ENCODE data around the gene METTL9.

The METTL9 gene

GRCh38 chr16:21663889-21664647, 64.7 kb downstream of the METTL9 start, which contains the start of gene OTOA:
Gene OTOA, plus strand, starts transcription at chr16:21663968. Its CDS starts 14,547 bp downstream, at chr16:21678515.
- ChIA-PET CTCF (no interaction called here), POLR2A (no interaction called here)
- no peaks in the 10 kb centered on the region for H3K9me3 ChIP-seq (ENCODE audit: control insufficient read depth, insufficient read depth, low read depth, low read length)
- no peaks in the 10 kb centered on the region; a peak in 1 of 3 replicates for H3K36me3 ChIP-seq (ENCODE audit: control insufficient read depth in 2 of 2, insufficient read depth in 1 of 2, low read length in 2 of 2)
- H3K4me1 ChIP-seq (ENCODE audit: control insufficient read depth, insufficient read depth, low read length): peaks cover 6% of the 10 kb centered on the region; the same call in 1 of the 2 replicates
- no peak within 1 kb of the TSS for H3K4me3 ChIP-seq (ENCODE audit: low read depth, low read length)
- H3K27ac ChIP-seq (ENCODE audit: extremely low read depth, low read depth, low read length): no peak within 1 kb of the TSS
- no peak for TF ChIP-seq ZNF658 (tag by site-specific recombination; IDR thresholded peaks at IDR 0.05)
- no peak for TF ChIP-seq ZNF140 (tag by site-specific recombination; IDR thresholded peaks at IDR 0.05)
- no peak for TF ChIP-seq ZBTB7A (tag by site-specific recombination; IDR thresholded peaks at IDR 0.05; ENCODE audit: low read depth)
- TF ChIP-seq ZNF121 (tag by site-specific recombination; IDR thresholded peaks at IDR 0.05): no peak
- no peak for TF ChIP-seq ZFP37 (tag by site-specific recombination; IDR thresholded peaks at IDR 0.05)
- TF ChIP-seq ZNF398 (tag by site-specific recombination; IDR thresholded peaks at IDR 0.05): no peak
- TF ChIP-seq ZNF521 (tag by site-specific recombination; IDR thresholded peaks at IDR 0.05): no peak
- TF ChIP-seq ZNF133 (tag by site-specific recombination; IDR thresholded peaks at IDR 0.05): no peak
- TF ChIP-seq SP3 (tag by site-specific recombination; IDR thresholded peaks at IDR 0.05): no peak
- no peak for TF ChIP-seq ZNF791 (tag by site-specific recombination; IDR thresholded peaks at IDR 0.05)

- peaks cover 6% of the 10 kb centered on the region; the same call in 1 of the 2 replicates for H3K4me1 ChIP-seq (ENCODE audit: control insufficient read depth, insufficient read depth, low read length)
- H3K9me3 ChIP-seq (ENCODE audit: control insufficient read depth, insufficient read depth, low read depth, low read length): no peaks in the 10 kb centered on the region
- H3K27ac ChIP-seq (ENCODE audit: extremely low read depth, low read depth, low read length): no peak overlapping the region
- CTCF ChIA-PET: interaction anchor here (1.2 kb wide), 1 partner anchor 8 kb away, joined by 5 read pairs; no protein-coding TSS in a partner anchor
- H3K4me3 ChIP-seq (ENCODE audit: low read depth, low read length): no peak overlapping the region
- H3K36me3 ChIP-seq (ENCODE audit: control insufficient read depth in 2 of 2, insufficient read depth in 1 of 2, low read length in 2 of 2): no peaks in the 10 kb centered on the region
- POLR2A ChIA-PET: no interaction called here
- TF ChIP-seq, protein P1, sequence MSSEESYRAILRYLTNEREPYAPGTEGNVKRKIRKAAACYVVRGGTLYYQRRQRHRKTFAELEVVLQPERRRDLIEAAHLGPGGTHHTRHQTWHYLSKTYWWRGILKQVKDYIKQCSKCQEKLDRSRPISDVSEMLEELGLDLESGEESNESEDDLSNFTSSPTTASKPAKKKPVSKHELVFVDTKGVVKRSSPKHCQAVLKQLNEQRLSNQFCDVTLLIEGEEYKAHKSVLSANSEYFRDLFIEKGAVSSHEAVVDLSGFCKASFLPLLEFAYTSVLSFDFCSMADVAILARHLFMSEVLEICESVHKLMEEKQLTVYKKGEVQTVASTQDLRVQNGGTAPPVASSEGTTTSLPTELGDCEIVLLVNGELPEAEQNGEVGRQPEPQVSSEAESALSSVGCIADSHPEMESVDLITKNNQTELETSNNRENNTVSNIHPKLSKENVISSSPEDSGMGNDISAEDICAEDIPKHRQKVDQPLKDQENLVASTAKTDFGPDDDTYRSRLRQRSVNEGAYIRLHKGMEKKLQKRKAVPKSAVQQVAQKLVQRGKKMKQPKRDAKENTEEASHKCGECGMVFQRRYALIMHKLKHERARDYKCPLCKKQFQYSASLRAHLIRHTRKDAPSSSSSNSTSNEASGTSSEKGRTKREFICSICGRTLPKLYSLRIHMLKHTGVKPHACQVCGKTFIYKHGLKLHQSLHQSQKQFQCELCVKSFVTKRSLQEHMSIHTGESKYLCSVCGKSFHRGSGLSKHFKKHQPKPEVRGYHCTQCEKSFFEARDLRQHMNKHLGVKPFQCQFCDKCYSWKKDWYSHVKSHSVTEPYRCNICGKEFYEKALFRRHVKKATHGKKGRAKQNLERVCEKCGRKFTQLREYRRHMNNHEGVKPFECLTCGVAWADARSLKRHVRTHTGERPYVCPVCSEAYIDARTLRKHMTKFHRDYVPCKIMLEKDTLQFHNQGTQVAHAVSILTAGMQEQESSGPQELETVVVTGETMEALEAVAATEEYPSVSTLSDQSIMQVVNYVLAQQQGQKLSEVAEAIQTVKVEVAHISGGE (tag by site-specific recombination; conservative IDR thresholded peaks at IDR 0.05; ENCODE audit: low read depth): peak; percentile 59
- TF ChIP-seq, protein P2, sequence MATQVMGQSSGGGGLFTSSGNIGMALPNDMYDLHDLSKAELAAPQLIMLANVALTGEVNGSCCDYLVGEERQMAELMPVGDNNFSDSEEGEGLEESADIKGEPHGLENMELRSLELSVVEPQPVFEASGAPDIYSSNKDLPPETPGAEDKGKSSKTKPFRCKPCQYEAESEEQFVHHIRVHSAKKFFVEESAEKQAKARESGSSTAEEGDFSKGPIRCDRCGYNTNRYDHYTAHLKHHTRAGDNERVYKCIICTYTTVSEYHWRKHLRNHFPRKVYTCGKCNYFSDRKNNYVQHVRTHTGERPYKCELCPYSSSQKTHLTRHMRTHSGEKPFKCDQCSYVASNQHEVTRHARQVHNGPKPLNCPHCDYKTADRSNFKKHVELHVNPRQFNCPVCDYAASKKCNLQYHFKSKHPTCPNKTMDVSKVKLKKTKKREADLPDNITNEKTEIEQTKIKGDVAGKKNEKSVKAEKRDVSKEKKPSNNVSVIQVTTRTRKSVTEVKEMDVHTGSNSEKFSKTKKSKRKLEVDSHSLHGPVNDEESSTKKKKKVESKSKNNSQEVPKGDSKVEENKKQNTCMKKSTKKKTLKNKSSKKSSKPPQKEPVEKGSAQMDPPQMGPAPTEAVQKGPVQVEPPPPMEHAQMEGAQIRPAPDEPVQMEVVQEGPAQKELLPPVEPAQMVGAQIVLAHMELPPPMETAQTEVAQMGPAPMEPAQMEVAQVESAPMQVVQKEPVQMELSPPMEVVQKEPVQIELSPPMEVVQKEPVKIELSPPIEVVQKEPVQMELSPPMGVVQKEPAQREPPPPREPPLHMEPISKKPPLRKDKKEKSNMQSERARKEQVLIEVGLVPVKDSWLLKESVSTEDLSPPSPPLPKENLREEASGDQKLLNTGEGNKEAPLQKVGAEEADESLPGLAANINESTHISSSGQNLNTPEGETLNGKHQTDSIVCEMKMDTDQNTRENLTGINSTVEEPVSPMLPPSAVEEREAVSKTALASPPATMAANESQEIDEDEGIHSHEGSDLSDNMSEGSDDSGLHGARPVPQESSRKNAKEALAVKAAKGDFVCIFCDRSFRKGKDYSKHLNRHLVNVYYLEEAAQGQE (tag by site-specific recombination; IDR thresholded peaks at IDR 0.05): peak; percentile 36; the same call in 1 of the 2 replicates
- TF ChIP-seq ZNF394 (tag by site-specific recombination; IDR thresholded peaks at IDR 0.05; ENCODE audit: borderline replicate concordance) (peak; percentile 80; the same call in 1 of the 2 replicates), ZNF629 (tag by site-specific recombination; IDR thresholded peaks at IDR 0.05) (0 out of 2 replicates have a peak, but pooled peaks have one; percentile 25), ZNF654 (tag by site-specific recombination; IDR thresholded peaks at IDR 0.05; ENCODE audit: low read depth) (0 out of 2 replicates have a peak, but pooled peaks have one; percentile 15), ZBTB8A (tag by site-specific recombination; IDR thresholded peaks at IDR 0.05) (peak; percentile 61; the same call in 1 of the 2 replicates), ZNF510 (tag by site-specific recombination; IDR thresholded peaks at IDR 0.05; ENCODE audit: insufficient replicate concordance) (peak; percentile 63), ZNF768 (tag by site-specific recombination; IDR thresholded peaks at IDR 0.05) (peak; percentile 78), ZNF266 (tag by site-specific recombination; IDR thresholded peaks at IDR 0.05; ENCODE audit: low read depth) (peak; percentile 79), ZNF302 (tag by site-specific recombination; IDR thresholded peaks at IDR 0.05; ENCODE audit: low read depth) (0 out of 2 replicates have a peak, but pooled peaks have one; percentile 18), ZFP3 (tag by site-specific recombination; IDR thresholded peaks at IDR 0.05; ENCODE audit: low read depth) (0 out of 2 replicates have a peak, but pooled peaks have one; percentile 25), ZNF433 (tag by site-specific recombination; IDR thresholded peaks at IDR 0.05; ENCODE audit: low read depth) (0 out of 2 replicates have a peak, but pooled peaks have one; percentile 51), ZNF140 (tag by site-specific recombination; IDR thresholded peaks at IDR 0.05) (peak; percentile 39; the same call in 1 of the 2 replicates), ZEB2 (tag by site-specific recombination; IDR thresholded peaks at IDR 0.05) (no peak)
Measured at GRCh38 chr16:21664801-21665492, 65.6 kb downstream of the METTL9 start.
